Panc1 (cell line): Measurements from ENCODE around the gene DCTN2. TPM values are rescaled to one million over a fixed set of nuclear protein-coding genes. Genes with fewer than 3 reads are reported as not detected.

Experiments used
- ATAC-seq: fragments of 200-7000 bp; cut with Tn5 transposase; 2 replicates; pipeline ENCODE4 v1.9.1; 2020; ENCODE audit warnings: mild to moderate bottlenecking, moderate library complexity
- Bru-seq: library from RNA; stranded (reverse); fragments of 400-500 nt; gene quantifications from one replicate; lab custom pipeline; 2021; lab: Mats Ljungman, UMichigan
- BruChase-seq, 2 experiments: library from RNA; stranded (reverse); fragments of 400-500 nt; gene quantifications; one replicate each; lab custom pipeline; 2021; lab: Mats Ljungman, UMichigan
- BruUV-seq: library from RNA; stranded (reverse); fragments of 400-500 nt; replicated peaks from 2 replicates; lab custom pipeline; 2021; lab: Mats Ljungman, UMichigan
- CTCF ChIA-PET: fragments of 300-600 bp; sonication (Branson Sonifier 250); formaldehyde crosslinking; loops from one replicate; lab custom pipeline; 2022; ENCODE audit warnings: antibody characterized with exemption; lab: Charles Lee
- POLR2A ChIA-PET: fragments of 300-600 bp; sonication (Branson Sonifier 250); formaldehyde crosslinking; loops from one replicate; lab custom pipeline; 2022; ENCODE audit warnings: antibody characterized with exemption; lab: Charles Lee
- DNase-seq: peaks from one replicate; pipeline ENCODE4 v3.0.0-alpha.2; 2010; ENCODE audit warnings: low read depth, low spot score
- H3K27ac ChIP-seq: 2 replicates; pipeline ENCODE4 v1.5.1; 2011; ENCODE audit warnings: mild to moderate bottlenecking, low read length, inconsistent platforms
- H3K27me3 ChIP-seq: fragments of 200-500 bp; sonication (Bioruptor generic); 2 replicates; pipeline ENCODE4 v1.6.0; 2014; ENCODE audit warnings: low read length, inconsistent platforms; ENCODE audit not compliant: control insufficient read depth, insufficient read depth
- H3K36me3 ChIP-seq: fragments of 200-500 bp; sonication (Bioruptor generic); 2 replicates; pipeline ENCODE4 v1.5.1; 2014; ENCODE audit warnings: inconsistent platforms, mild to moderate bottlenecking, low read length, moderate library complexity; ENCODE audit not compliant: control insufficient read depth, insufficient read depth
- H3K4me1 ChIP-seq: 2 replicates; pipeline ENCODE4 v1.5.1; 2011; ENCODE audit warnings: inconsistent platforms, mild to moderate bottlenecking, low read length, moderate library complexity; ENCODE audit not compliant: control insufficient read depth, insufficient read depth
- H3K4me3 ChIP-seq, 2 experiments: 2 replicates each; pipeline ENCODE4 v1.5.1; 2011 to 2012; ENCODE audit warnings: low read depth in 2 of 2, low read length in 2 of 2, mild to moderate bottlenecking in 2 of 2, inconsistent platforms in 1 of 2, moderate library complexity in 1 of 2
- H3K9me3 ChIP-seq: fragments of 200-500 bp; sonication (Bioruptor generic); 2 replicates; pipeline ENCODE4 v1.5.1; 2014; ENCODE audit warnings: low read depth, mild to moderate bottlenecking, inconsistent platforms, low read length, moderate library complexity; ENCODE audit not compliant: control insufficient read depth, insufficient read depth
- CTCF ChIP-seq: fragments of 450-650 bp; IDR thresholded peaks from 2 replicates; pipeline ENCODE4 v1.5.1; 2017; ENCODE audit warnings: mild to moderate bottlenecking
- POLR2AphosphoS5 ChIP-seq: IDR thresholded peaks from 2 replicates; pipeline ENCODE4 v1.6.1; 2012; ENCODE audit warnings: mild to moderate bottlenecking, low read depth, low read length, moderate library complexity
- REST ChIP-seq, 2 experiments: IDR thresholded peaks; 2 replicates each; pipeline ENCODE4 v1.6.1; 2011 to 2012; ENCODE audit warnings: low read depth in 2 of 2, control low read depth in 1 of 2, low read length in 1 of 2, mild to moderate bottlenecking in 1 of 2, moderate library complexity in 1 of 2; ENCODE audit not compliant: insufficient read depth in 1 of 2
- SIN3A ChIP-seq: IDR thresholded peaks from 2 replicates; pipeline ENCODE4 v1.6.1; 2012; ENCODE audit warnings: low read depth, mild to moderate bottlenecking, low read length, moderate library complexity, borderline replicate concordance; ENCODE audit not compliant: insufficient read depth
- TCF7L2 ChIP-seq: IDR thresholded peaks from 2 replicates; pipeline ENCODE4 v1.6.1; 2011; ENCODE audit warnings: mild to moderate bottlenecking, low read depth, low read length, inconsistent platforms
- in situ Hi-C: cut with HindIII; loops from 2 replicates; pipeline ENCODE4 v1.10.0; 2016; ENCODE audit warnings: low sequenced_read_pairs, low pct_unique_long_range_greater_than_20kb
- intact Hi-C: fragments of 100-400 bp; cut with micrococcal nuclease; formaldehyde crosslinking; loops from one replicate; pipeline ENCODE4 v1.10.0; 2022; ENCODE audit not compliant: unreplicated experiment
- long read RNA-seq: library from polyadenylated mRNA; unstranded; transcript quantifications from one replicate; pipeline ENCODE4 v2.0.0, GENCODE V29; 2021; ENCODE audit not compliant: unreplicated experiment
- polyA plus RNA-seq: library from polyadenylated mRNA; unstranded; fragments of >200 nt; gene quantifications from one replicate; pipeline ENCODE4 v1.2.1, GENCODE V29; 2012; ENCODE audit warnings: missing spikeins; ENCODE audit not compliant: insufficient read length
- total RNA-seq: library from RNA; stranded (reverse); gene quantifications from one replicate; pipeline ENCODE4 v1.2.1, GENCODE V29; 2021; ENCODE audit not compliant: unreplicated experiment

The DCTN2 gene
- 97.6 TPM for total RNA-seq
- 109 TPM for polyA plus RNA-seq
- Bru-seq, nascent RNA: percentile 85 among the genes with signal in this experiment
- BruChase-seq, experiment 1, labeled RNA remaining after a 2-hour chase: percentile 86 among the genes with signal in this experiment
- BruChase-seq, experiment 2, labeled RNA remaining after a 6-hour chase: percentile 89 among the genes with signal in this experiment
- long read RNA-seq, transcript DCTN2-209 (14 exons, 2,061 nt): major isoform, 129 of 275 reads
- long read RNA-seq, partial matches to known transcripts: 6 of 275 reads
- long read RNA-seq, other reads (novel, unspliced or antisense): 138 of 275 reads

GRCh38 chr12:57546438-57547287 lies at the start of gene DCTN2:
DCTN2 (minus strand) TSS chr12:57547192; CDS start chr12:57547063, 129 bp downstream.
- in situ Hi-C loops (no loop called here), intact Hi-C loops (no loop called here)
- no peaks in the 10 kb centered on the region for H3K27me3 ChIP-seq
- POLR2A ChIA-PET: interaction anchor here (0.7 kb wide), 1 partner anchor 20 kb away, joined by 3 read pairs; no protein-coding TSS in a partner anchor
- CTCF ChIA-PET: interaction anchor here (0.7 kb wide), 1 partner anchor 545 kb away, joined by 4 read pairs; no protein-coding TSS in a partner anchor
- H3K4me1 ChIP-seq: peaks cover 20% of the 10 kb centered on the region
- H3K9me3 ChIP-seq: no peaks in the 10 kb centered on the region
- H3K36me3 ChIP-seq: peaks cover 4% of the 10 kb centered on the region; the same call in 1 of the 2 replicates
- ATAC-seq: peak; percentile 99
- peak within 1 kb of the TSS; percentile 88 to 98 for H3K4me3 ChIP-seq
- peak within 1 kb of the TSS; percentile 92 for H3K27ac ChIP-seq
- DNase-seq: peak; percentile 93
- TF ChIP-seq POLR2AphosphoS5 (peak; percentile 80), TCF7L2 (peak; percentile 66), CTCF (no peak), SIN3A (peak; percentile 51; the same call in 1 of the 2 replicates), REST (IDR thresholded peaks at IDR 0.05; ENCODE audit: insufficient read depth in 1 of 2, low read depth in 2 of 2, low read length in 1 of 2) (no peak)
- BruUV-seq: no TSS peak

DNA sequence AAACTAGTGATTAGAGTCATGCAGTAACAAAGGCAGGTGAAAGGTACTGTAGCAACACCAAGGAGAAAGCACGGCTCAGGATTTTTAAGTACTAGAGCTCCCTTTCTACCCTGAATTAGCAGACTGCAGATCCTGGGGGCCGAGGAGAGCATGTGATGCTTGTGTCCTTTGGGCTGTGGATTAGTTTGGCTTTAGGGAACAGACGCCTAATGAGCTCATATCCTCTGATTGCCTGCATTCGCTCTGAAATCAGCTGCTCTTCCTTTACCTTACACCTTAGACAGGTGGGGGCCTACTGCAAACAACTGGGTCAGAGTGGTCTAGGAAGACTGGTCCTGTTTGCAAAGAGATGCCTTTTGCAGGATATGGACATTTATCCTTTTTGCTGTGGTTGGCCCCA lies 46.2 kb upstream of the DCTN2 start:
- H3K4me3 ChIP-seq: no peak overlapping the region
- no peaks in the 10 kb centered on the region for H3K27me3 ChIP-seq
- POLR2A ChIA-PET: no interaction called here
- peaks cover 3% of the 10 kb centered on the region; the same call in 1 of the 2 replicates for H3K36me3 ChIP-seq
- H3K27ac ChIP-seq: no peak overlapping the region
- ATAC-seq: no peak
- intact Hi-C loops (no loop called here), in situ Hi-C loops (no loop called here)
- H3K9me3 ChIP-seq: no peaks in the 10 kb centered on the region
- CTCF ChIA-PET: no interaction called here
- H3K4me1 ChIP-seq: peaks cover 15% of the 10 kb centered on the region
- TF ChIP-seq CTCF: no peak
- TF ChIP-seq REST (IDR thresholded peaks at IDR 0.05; ENCODE audit: insufficient read depth in 1 of 2, low read depth in 2 of 2, low read length in 1 of 2): no peak
- TF ChIP-seq TCF7L2: no peak
- TF ChIP-seq POLR2AphosphoS5: no peak
- no peak for TF ChIP-seq SIN3A
- TSS peak; percentile 63 for BruUV-seq
- no peak for DNase-seq
